DMS53 treated with DMSO at 0.1 percent for 48 hours (cell line): Measurements from ENCODE around the gene NOXA1.
A peak's percentile ranks its signal among the peaks of the same experiment; 100 is the strongest.

Source experiments
- DNase-seq: peaks from one replicate; lab custom pipeline; 2025; ENCODE audit not compliant: unreplicated experiment; lab: John Stamatoyannopoulos, UW

Gene NOXA1

GRCh38 chr9:137423514-137424291, 510 bp downstream of the NOXA1 start:
- DNase-seq, result no peak

- DNase-seq, result no peak
Observed at GRCh38 chr9:137426018-137426681, 3.0 kb downstream of the NOXA1 start.

- DNase-seq, result no peak
Observed at GRCh38 chr9:137427454-137428310, 4.5 kb downstream of the NOXA1 start.

- DNase-seq, result no peak
Observed at GRCh38 chr9:137428311-137428630, 5.1 kb downstream of the NOXA1 start.

- DNase-seq, result no peak
Observed at GRCh38 chr9:137428841-137429545, 5.8 kb downstream of the NOXA1 start.

- DNase-seq, result no peak
Observed at GRCh38 chr9:137429546-137429890, 6.3 kb downstream of the NOXA1 start.

GRCh38 chr9:137429974-137430722, 7.0 kb downstream of the NOXA1 start:
- DNase-seq, result peak; percentile 45

GRCh38 chr9:137430723-137431415, 7.7 kb downstream of the NOXA1 start:
- DNase-seq, result no peak

GRCh38 chr9:137431416-137431931, 8.3 kb downstream of the NOXA1 start:
- no peak for DNase-seq

- no peak for DNase-seq
Observed at GRCh38 chr9:137432687-137433348, 9.6 kb downstream of the NOXA1 start.

GRCh38 chr9:137433349-137433915, 10.2 kb downstream of the NOXA1 start:
- DNase-seq, result no peak

- DNase-seq, result no peak
Observed at GRCh38 chr9:137433916-137434431, 10.8 kb downstream of the NOXA1 start.

- DNase-seq, result no peak
Observed at GRCh38 chr9:137434498-137435380, 11.5 kb downstream of the NOXA1 start.

- no peak for DNase-seq
Observed at GRCh38 chr9:137435381-137435891, 12.2 kb downstream of the NOXA1 start.

- DNase-seq, result peak; percentile 76
Observed at GRCh38 chr9:137435980-137436760, 13.0 kb downstream of the NOXA1 start.

- DNase-seq, result no peak
Observed at GRCh38 chr9:137436761-137437600, 13.8 kb downstream of the NOXA1 start.
